Uterus (tissue), 2 donors: ENCODE measurements around the gene PUM2.
A peak's percentile ranks its signal among the peaks of the same experiment; 100 is the strongest.

Experiments used
- CTCF ChIP-seq, 4 experiments: fragments of 200-600 bp in 2 of 4; fragments of 450-650 bp in 2 of 4; sonication (generic) in 2 of 4; IDR thresholded peaks; one replicate each; pipeline ENCODE4 v1.5.1; 2016 to 2019; ENCODE audit warnings: antibody characterized with exemption in 4 of 4, mild to moderate bottlenecking in 2 of 4, moderate library complexity in 1 of 4
- POLR2A ChIP-seq, 2 donors: fragments of 450-650 bp; IDR thresholded peaks; one replicate each; pipeline ENCODE4 v1.6.1; 2016; ENCODE audit warnings: antibody characterized with exemption in 2 of 2, mild to moderate bottlenecking in 1 of 2, moderate library complexity in 1 of 2

GRCh38 chr2:20378891-20379519, 28.4 kb upstream of the PUM2 start:
- TF ChIP-seq CTCF (IDR thresholded peaks at IDR 0.05) (peak; percentile 83 to 91 (median 89)), POLR2A (IDR thresholded peaks at IDR 0.05) (no peak)
